Activated T-cell treated with anti-CD3 and anti-CD28 coated beads, Interleukin-2, amount 50 U/mL, for 4 hours (primary cell): ENCODE results near the gene KLC3. TPM values are rescaled to one million over a fixed set of nuclear protein-coding genes. Genes with fewer than 3 reads are reported as not detected.
"Not testable (repeated sequence)": the region's sequence is repeated elsewhere in the genome, so short reads cannot be mapped to it uniquely, and the experiment has no call there.

Experiments
- ATAC-seq, 2 donors: fragments of 200-7000 bp; cut with Tn5 transposase; one replicate each; pipeline ENCODE4 v1.10.0; 2021
- DNase-seq: peaks from one replicate; pipeline ENCODE4 v3.0.0-alpha.2; 2020
- H3K27me3 Mint-ChIP-seq: one replicate; pipeline ENCODE4 v1.8.0; 2021; ENCODE audit warnings: low read depth, mixed read lengths
- H3K36me3 Mint-ChIP-seq: one replicate; pipeline ENCODE4 v1.8.0; 2022; ENCODE audit warnings: mixed read lengths; ENCODE audit not compliant: insufficient read depth
- H3K4me1 Mint-ChIP-seq: one replicate; pipeline ENCODE4 v1.8.0; 2021; ENCODE audit warnings: low read depth, mixed read lengths
- H3K4me3 Mint-ChIP-seq: one replicate; pipeline ENCODE4 v1.8.0; 2021; ENCODE audit warnings: mild to moderate bottlenecking, moderate library complexity, mixed read lengths
- H3K9me3 Mint-ChIP-seq: one replicate; pipeline ENCODE4 v1.8.0; 2021; ENCODE audit warnings: mixed read lengths
- total RNA-seq, 3 donors: library from RNA; stranded (reverse); gene quantifications; one replicate each; pipeline ENCODE4 v1.2.1, GENCODE V29; 2021

KLC3 gene
- total RNA-seq, 3 donors from 2014 or later: not detected

GRCh38 chr19:45306040-45306439, 34.5 kb upstream of the KLC3 start:
- Mint-ChIP-seq H3K4me1 (no peaks in the 10 kb centered on the region), H3K36me3 (peaks cover 4% of the 10 kb centered on the region), H3K4me3 (no peak overlapping the region), H3K9me3 (no peaks in the 10 kb centered on the region), H3K27me3 (peaks cover 2% of the 10 kb centered on the region)
- DNase-seq: no peak
- ATAC-seq: no peak

DNA sequence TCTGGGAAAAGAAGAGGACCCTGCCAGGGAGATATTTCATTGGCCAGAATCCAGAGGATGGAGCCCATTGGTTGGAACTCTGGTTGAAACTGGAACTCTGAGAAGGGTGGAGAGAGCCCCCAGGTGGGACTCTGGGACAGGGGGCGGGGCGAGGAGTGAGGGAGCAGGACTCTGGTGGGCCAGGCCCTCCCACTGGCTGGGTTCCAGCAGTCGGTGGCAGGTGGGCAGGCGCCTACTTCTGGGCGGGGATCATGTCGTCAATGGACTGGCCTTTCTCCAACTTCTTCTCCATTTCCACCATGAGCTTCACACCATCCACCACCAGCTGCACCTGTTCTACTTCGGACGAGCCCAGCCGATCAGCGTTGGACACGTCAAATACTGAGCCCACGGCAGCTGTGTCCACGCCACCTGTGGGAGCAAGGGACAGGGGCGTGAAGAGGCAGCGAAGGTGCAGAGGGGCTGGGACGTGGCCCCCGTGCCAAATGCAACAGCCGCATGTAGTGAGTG, 34.0 kb upstream of the KLC3 start:
- ATAC-seq (no peak), DNase-seq (no peak)
- Mint-ChIP-seq H3K4me1 (no peaks in the 10 kb centered on the region), H3K36me3 (peaks cover 4% of the 10 kb centered on the region), H3K9me3 (no peaks in the 10 kb centered on the region), H3K27me3 (peaks cover 6% of the 10 kb centered on the region), H3K4me3 (no peak overlapping the region)

DNA sequence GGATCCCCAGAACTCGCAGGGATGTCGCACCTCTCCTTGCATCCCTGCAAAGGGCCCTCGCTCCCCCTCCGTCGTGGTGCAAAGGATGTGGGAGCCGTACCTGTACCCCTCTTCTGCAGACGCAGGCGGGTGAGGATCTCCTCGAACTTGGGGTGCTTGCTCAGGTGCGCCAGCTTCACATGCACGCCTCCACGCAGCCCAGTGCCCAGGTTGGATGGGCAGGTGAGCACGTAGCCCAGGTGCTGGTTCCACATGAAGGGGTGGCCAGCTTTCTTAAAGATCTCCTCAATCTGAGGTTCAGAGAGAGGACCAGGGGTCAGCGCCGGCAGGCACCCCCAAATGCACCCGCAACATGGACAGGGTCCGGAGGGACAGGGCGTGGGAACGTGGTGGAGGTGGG, 33.2 kb upstream of the KLC3 start:
- Mint-ChIP-seq H3K9me3 (no peaks in the 10 kb centered on the region), H3K27me3 (peaks cover 7% of the 10 kb centered on the region), H3K4me1 (no peaks in the 10 kb centered on the region), H3K36me3 (no peaks in the 10 kb centered on the region), H3K4me3 (no peak overlapping the region)
- DNase-seq (no peak), ATAC-seq (no peak)

- H3K36me3 Mint-ChIP-seq, H3K9me3 Mint-ChIP-seq, H3K4me1 Mint-ChIP-seq, ATAC-seq, DNase-seq, H3K4me3 Mint-ChIP-seq: not testable (repeated sequence)
- peaks cover 12% of the 10 kb centered on the region for H3K27me3 Mint-ChIP-seq
Observed at GRCh38 chr19:45309322-45309721, 31.2 kb upstream of the KLC3 start.

GRCh38 chr19:45311621-45312020, 28.9 kb upstream of the KLC3 start:
- Mint-ChIP-seq H3K36me3 (no peaks in the 10 kb centered on the region), H3K9me3 (no peaks in the 10 kb centered on the region), H3K27me3 (peaks cover 25% of the 10 kb centered on the region), H3K4me3 (no peak overlapping the region), H3K4me1 (no peaks in the 10 kb centered on the region)
- ATAC-seq (no peak), DNase-seq (no peak)

DNA sequence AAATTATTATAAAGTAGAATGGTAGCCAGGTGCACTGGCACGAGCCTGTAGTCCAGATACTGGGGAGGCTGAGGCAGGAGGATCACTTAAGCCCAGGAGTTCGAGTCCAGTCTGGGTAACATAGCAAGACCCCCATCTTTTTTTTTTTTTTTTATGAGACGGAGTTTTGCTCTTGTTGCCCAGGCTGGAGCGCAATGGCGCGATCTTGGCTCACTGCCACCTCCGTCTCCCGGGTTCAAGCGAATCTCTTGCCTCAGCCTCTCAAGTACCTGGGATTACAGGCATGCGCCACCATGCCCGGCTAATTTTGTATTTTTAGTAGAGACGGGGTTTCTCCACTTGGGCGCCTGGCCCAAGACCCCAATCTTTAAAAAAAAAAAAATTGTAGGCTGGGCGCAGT, 28.3 kb upstream of the KLC3 start:
- ATAC-seq, DNase-seq, H3K36me3 Mint-ChIP-seq, H3K4me3 Mint-ChIP-seq, H3K4me1 Mint-ChIP-seq, H3K9me3 Mint-ChIP-seq: not testable (repeated sequence)
- H3K27me3 Mint-ChIP-seq: peaks cover 29% of the 10 kb centered on the region

DNA sequence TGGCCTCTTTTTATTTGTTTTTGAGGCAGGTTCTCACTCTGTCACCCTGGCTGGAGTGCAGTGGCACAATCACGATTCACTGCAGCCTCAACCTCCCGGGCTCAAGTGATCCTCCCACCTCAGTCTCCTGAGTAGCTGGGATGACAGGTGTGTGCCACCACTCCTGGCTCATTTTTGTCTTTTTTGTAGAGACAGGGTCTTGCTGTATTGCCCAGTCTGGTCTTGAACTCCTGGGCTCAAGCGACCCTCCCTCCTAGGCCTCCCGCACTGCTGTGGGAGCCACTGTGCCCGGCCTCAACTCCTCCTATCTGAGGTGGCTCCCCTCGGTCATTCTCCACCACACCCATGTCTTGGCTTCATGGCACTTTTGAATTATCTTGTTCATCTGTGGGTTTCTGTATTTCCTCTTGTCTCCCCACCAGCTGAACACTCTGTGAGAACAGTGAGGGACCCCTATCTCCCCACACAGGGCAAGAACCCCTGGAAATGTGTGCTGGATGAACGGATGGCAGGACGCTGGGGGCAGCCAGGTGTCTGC, 25.8 kb upstream of the KLC3 start:
- H3K27me3 Mint-ChIP-seq: peaks cover 43% of the 10 kb centered on the region
- no peak for ATAC-seq

GRCh38 chr19:45315304-45315703, 25.2 kb upstream of the KLC3 start:
- H3K9me3 Mint-ChIP-seq: no peaks in the 10 kb centered on the region
- no peak overlapping the region for H3K4me3 Mint-ChIP-seq
- H3K4me1 Mint-ChIP-seq: no peaks in the 10 kb centered on the region
- DNase-seq: no peak
- H3K27me3 Mint-ChIP-seq: peaks cover 45% of the 10 kb centered on the region
- no peaks in the 10 kb centered on the region for H3K36me3 Mint-ChIP-seq
- ATAC-seq: no peak

More for the DNA sequence above, 25.8 kb upstream of the KLC3 start:
- Mint-ChIP-seq H3K9me3 (no peaks in the 10 kb centered on the region), H3K4me1 (no peaks in the 10 kb centered on the region), H3K36me3 (no peaks in the 10 kb centered on the region), H3K4me3 (no peak overlapping the region)
- DNase-seq: no peak

GRCh38 chr19:45320997-45321775, 19.4 kb upstream of the KLC3 start:
- Mint-ChIP-seq H3K4me1 (no peaks in the 10 kb centered on the region), H3K36me3 (no peaks in the 10 kb centered on the region), H3K4me3 (no peak overlapping the region), H3K27me3 (peaks cover 47% of the 10 kb centered on the region), H3K9me3 (no peaks in the 10 kb centered on the region)
- DNase-seq: no peak
- ATAC-seq: no peak

DNA sequence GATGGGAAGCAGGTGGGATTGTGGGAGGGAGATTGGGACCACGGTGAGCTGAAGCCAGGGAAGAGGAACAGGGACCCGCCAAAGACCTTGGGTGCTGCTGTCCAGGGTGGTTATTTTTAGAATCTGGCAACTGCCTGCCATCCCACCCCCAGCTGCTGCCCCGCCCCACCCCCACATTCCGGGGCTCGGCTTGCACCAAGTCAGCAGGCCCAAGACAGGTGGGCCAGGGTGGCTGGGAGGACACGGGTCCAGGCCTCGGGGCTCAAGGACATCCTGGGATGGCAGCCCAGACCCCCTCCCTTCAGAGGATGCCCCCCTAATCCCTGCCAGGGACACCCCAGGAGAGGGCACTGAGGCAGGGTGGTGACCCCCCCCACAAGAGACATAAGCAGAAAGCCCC, 18.7 kb upstream of the KLC3 start:
- Mint-ChIP-seq H3K36me3 (no peaks in the 10 kb centered on the region), H3K27me3 (peaks cover 46% of the 10 kb centered on the region), H3K9me3 (no peaks in the 10 kb centered on the region), H3K4me1 (no peaks in the 10 kb centered on the region), H3K4me3 (no peak overlapping the region)
- no peak for ATAC-seq
- DNase-seq: no peak

GRCh38 chr19:45322311-45322710, 18.2 kb upstream of the KLC3 start:
- no peak for DNase-seq
- H3K4me3 Mint-ChIP-seq: no peak overlapping the region
- H3K27me3 Mint-ChIP-seq: peaks cover 44% of the 10 kb centered on the region
- no peak for ATAC-seq
- H3K9me3 Mint-ChIP-seq: no peaks in the 10 kb centered on the region
- H3K4me1 Mint-ChIP-seq: no peaks in the 10 kb centered on the region
- H3K36me3 Mint-ChIP-seq: no peaks in the 10 kb centered on the region

DNA sequence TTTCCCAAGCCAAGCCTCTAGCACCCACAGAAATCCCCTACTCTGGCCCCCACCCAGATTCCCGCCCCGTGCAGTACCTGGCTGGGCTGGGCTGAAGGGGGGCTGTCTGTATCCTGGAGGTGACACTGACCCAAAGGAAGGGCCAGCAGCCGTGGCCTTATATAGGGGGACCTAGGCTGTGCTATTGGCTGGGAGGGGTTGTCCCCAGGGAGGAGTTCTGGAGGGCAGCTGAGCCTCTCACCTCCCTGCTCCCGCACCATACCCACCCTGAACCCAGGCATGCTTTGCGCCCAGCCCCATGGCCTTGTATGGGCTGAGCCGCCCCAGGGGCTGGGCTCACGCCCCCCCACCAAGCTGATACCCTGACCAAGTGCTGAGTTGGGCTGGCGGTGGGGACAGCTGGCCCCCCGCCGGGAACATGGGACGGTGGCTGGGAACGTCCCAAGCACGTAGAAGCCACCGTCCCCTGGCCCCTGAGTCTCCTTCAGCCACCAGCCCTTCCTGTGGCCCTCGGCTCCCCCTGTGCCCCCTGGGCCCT, 17.7 kb upstream of the KLC3 start, which contains the start of gene CKM:
Gene CKM, minus strand, starts transcription at position 132 of the 538 bp plus-strand sequence. CDS start 3,162 bp downstream, outside the sequence.
- H3K4me1 Mint-ChIP-seq: no peaks in the 10 kb centered on the region
- no peak for DNase-seq
- no peak for ATAC-seq
- H3K4me3 Mint-ChIP-seq: no peak within 1 kb of the TSS
- H3K9me3 Mint-ChIP-seq: no peaks in the 10 kb centered on the region
- peaks cover 40% of the 10 kb centered on the region for H3K27me3 Mint-ChIP-seq
- H3K36me3 Mint-ChIP-seq: no peaks in the 10 kb centered on the region

DNA sequence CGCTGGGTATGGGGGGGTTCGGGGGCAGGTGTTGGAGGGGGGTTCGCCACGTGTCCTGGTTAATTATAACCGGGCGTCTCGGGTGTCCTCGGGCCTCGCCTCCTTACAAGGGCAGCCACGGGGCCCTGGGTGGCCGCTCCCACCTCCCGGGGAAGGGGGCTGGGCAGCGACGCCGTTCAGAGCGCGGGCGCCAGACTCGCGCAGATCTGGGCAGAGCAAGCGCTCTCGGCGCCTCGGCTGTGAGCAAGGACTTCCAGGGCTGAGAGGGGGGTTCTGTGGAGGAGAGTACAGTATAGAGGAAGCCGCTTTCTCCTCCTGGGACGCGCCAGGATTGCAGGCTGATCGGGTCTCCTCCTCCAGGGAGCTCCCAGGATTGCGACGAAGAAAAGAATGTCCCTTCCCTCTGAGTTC, 16.9 kb upstream of the KLC3 start:
- Mint-ChIP-seq H3K4me1 (no peaks in the 10 kb centered on the region), H3K4me3 (no peak overlapping the region), H3K36me3 (no peaks in the 10 kb centered on the region), H3K9me3 (no peaks in the 10 kb centered on the region), H3K27me3 (peaks cover 32% of the 10 kb centered on the region)
- ATAC-seq (peak in 1 of 2 donors; percentile 36), DNase-seq (no peak)

DNA sequence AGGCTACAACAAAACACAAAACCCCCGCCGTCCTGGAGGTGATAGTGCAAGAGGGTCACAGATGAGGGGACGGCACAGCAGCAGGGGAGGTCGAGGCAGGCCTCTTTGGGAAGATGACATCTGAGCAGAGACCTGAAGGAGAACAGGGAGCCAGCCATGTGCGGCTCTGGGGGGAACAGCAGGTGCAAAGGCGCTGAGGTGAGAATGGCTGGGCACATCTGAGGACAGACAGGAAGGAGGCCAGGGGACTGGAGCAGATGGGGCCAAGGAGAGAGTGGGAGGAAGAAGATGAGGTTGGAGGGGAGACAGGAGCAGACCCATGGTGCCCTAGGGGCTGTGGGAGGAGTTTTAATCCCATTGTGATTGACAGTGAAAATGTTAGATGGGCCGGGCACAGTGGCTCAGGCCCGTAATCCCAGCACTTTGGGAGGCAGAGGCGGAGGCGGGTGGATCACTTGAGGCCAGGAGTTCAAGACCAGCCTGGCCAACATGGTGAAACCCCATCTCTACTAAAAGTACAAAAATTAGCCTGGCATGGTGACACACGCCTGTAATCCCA, 16.1 kb upstream of the KLC3 start:
- H3K4me3 Mint-ChIP-seq: no peak overlapping the region
- H3K27me3 Mint-ChIP-seq: peaks cover 29% of the 10 kb centered on the region
- no peak for DNase-seq
- no peaks in the 10 kb centered on the region for H3K4me1 Mint-ChIP-seq
- H3K36me3 Mint-ChIP-seq: no peaks in the 10 kb centered on the region
- no peaks in the 10 kb centered on the region for H3K9me3 Mint-ChIP-seq
- no peak for ATAC-seq
